IMR-90 (cell line): ENCODE measurements around the gene ZFP92. TPM values are rescaled to one million over a fixed set of nuclear protein-coding genes. Genes with fewer than 3 reads are reported as not detected.

Source experiments
- ATAC-seq: fragments of 200-7000 bp; cut with Tn5 transposase; 2 replicates; pipeline ENCODE4 v1.9.1; 2020; ENCODE audit warnings: low read depth, mild to moderate bottlenecking, moderate library complexity
- BruUV-seq: library from RNA; stranded (reverse); fragments of 400-500 nt; replicated peaks from 2 replicates; lab custom pipeline; 2021; lab: Mats Ljungman, UMichigan
- CTCF ChIA-PET: fragments of 300-600 bp; formaldehyde crosslinking; extraction: SDS; loops from one replicate; lab custom pipeline; 2021; ENCODE audit warnings: antibody characterized with exemption; lab: Yijun Ruan, JAX
- POLR2A ChIA-PET: fragments of 300-600 bp; sonication (Branson Sonifier 250); formaldehyde crosslinking; loops from one replicate; lab custom pipeline; 2022; ENCODE audit warnings: antibody characterized with exemption; ENCODE audit not compliant: unreplicated experiment; lab: Charles Lee
- DNase-seq: peaks from one replicate; pipeline ENCODE4 v3.0.0; 2013
- H2AFZ ChIP-seq: replicated peaks from 2 replicates; pipeline ENCODE3; 2013; ENCODE audit warnings: low read length, mild to moderate bottlenecking; ENCODE audit not compliant: poor library complexity
- H2AK5ac ChIP-seq: 2 replicates; pipeline ENCODE4 v1.6.1; 2013; ENCODE audit warnings: low read depth, low read length, inconsistent platforms
- H2AK9ac ChIP-seq: replicated peaks from 2 replicates; pipeline ENCODE3; 2013; ENCODE audit warnings: mild to moderate bottlenecking, low read depth, low read length, moderate library complexity; ENCODE audit not compliant: poor library complexity
- H2BK120ac ChIP-seq: 2 replicates; pipeline ENCODE4 v1.6.1; 2013; ENCODE audit warnings: low read depth, low read length, inconsistent platforms
- H2BK15ac ChIP-seq: 3 replicates; pipeline ENCODE4 v1.6.1; 2013; ENCODE audit warnings: low read depth, low read length, inconsistent platforms
- H2BK20ac ChIP-seq: 2 replicates; pipeline ENCODE4 v1.6.1; 2013; ENCODE audit warnings: low read depth, mild to moderate bottlenecking, inconsistent platforms, low read length, moderate library complexity
- H2BK5ac ChIP-seq: 2 replicates; pipeline ENCODE4 v1.6.1; 2013; ENCODE audit warnings: mild to moderate bottlenecking, low read depth, low read length, inconsistent platforms; ENCODE audit not compliant: poor library complexity, severe bottlenecking
- H3K14ac ChIP-seq: replicated peaks from 2 replicates; pipeline ENCODE4 v1.6.1; 2013; ENCODE audit warnings: low read depth, low read length, inconsistent platforms
- H3K18ac ChIP-seq: 2 replicates; pipeline ENCODE4 v1.6.1; 2013; ENCODE audit warnings: low read depth, low read length, control low read depth
- H3K23ac ChIP-seq: 2 replicates; pipeline ENCODE4 v1.6.1; 2013; ENCODE audit warnings: low read depth, low read length, inconsistent platforms
- H3K27ac ChIP-seq: 2 replicates; pipeline ENCODE4 v1.5.1; 2013; ENCODE audit warnings: mild to moderate bottlenecking, control low read depth, low read length; ENCODE audit not compliant: insufficient read depth
- H3K27me3 ChIP-seq: 2 replicates; pipeline ENCODE4 v1.6.1; 2013; ENCODE audit warnings: low read length; ENCODE audit not compliant: control insufficient read depth, insufficient read depth
- H3K36me3 ChIP-seq: 2 replicates; pipeline ENCODE4 v1.6.1; 2013; ENCODE audit warnings: low read length, mixed read lengths; ENCODE audit not compliant: control insufficient read depth, insufficient read depth
- H3K4ac ChIP-seq: 2 replicates; pipeline ENCODE4 v1.6.1; 2013; ENCODE audit warnings: low read depth, low read length, inconsistent platforms
- H3K4me1 ChIP-seq: 2 replicates; pipeline ENCODE4 v1.6.1; 2013; ENCODE audit warnings: low read length, mixed read lengths; ENCODE audit not compliant: control insufficient read depth, insufficient read depth
- H3K4me2 ChIP-seq: 2 replicates; pipeline ENCODE4 v1.6.1; 2013; ENCODE audit warnings: low read depth, mild to moderate bottlenecking, control low read depth, low read length, moderate library complexity
- H3K4me3 ChIP-seq: 2 replicates; pipeline ENCODE4 v1.5.1; 2013; ENCODE audit warnings: low read depth, mild to moderate bottlenecking, control low read depth, low read length, moderate library complexity; ENCODE audit not compliant: insufficient read depth
- H3K56ac ChIP-seq: 2 replicates; pipeline ENCODE4 v1.6.1; 2013; ENCODE audit warnings: low read length, inconsistent platforms; ENCODE audit not compliant: insufficient read depth; ENCODE audit errors: extremely low read depth
- H3K79me1 ChIP-seq, 2 experiments: 2 replicates each; pipeline ENCODE4 v1.6.1; 2013; ENCODE audit warnings: low read length in 2 of 2, inconsistent platforms in 1 of 2, low read depth in 1 of 2
- H3K9ac ChIP-seq: 2 replicates; pipeline ENCODE4 v1.6.1; 2013; ENCODE audit warnings: low read depth, low read length, control low read depth
- H3K9me1 ChIP-seq: 2 replicates; pipeline ENCODE4 v1.6.1; 2013; ENCODE audit warnings: low read length, inconsistent platforms; ENCODE audit not compliant: insufficient read depth
- H3K9me3 ChIP-seq: 2 replicates; pipeline ENCODE4 v1.6.1; 2013; ENCODE audit warnings: low read length; ENCODE audit not compliant: control insufficient read depth, insufficient read depth
- H4K20me1 ChIP-seq: 2 replicates; pipeline ENCODE4 v1.6.1; 2013; ENCODE audit warnings: low read length, inconsistent platforms; ENCODE audit not compliant: insufficient read depth
- H4K5ac ChIP-seq: 2 replicates; pipeline ENCODE4 v1.6.1; 2013; ENCODE audit warnings: mild to moderate bottlenecking, low read depth, low read length, control low read depth
- H4K8ac ChIP-seq, 2 experiments: 2 replicates each; pipeline ENCODE4 v1.6.1; 2013; ENCODE audit warnings: low read depth in 2 of 2, low read length in 2 of 2, control low read depth in 1 of 2, inconsistent platforms in 1 of 2
- H4K91ac ChIP-seq: 2 replicates; pipeline ENCODE4 v1.6.1; 2013; ENCODE audit warnings: low read depth, low read length, inconsistent platforms; ENCODE audit not compliant: insufficient read depth
- CHD1 ChIP-seq: IDR thresholded peaks from 2 replicates; pipeline ENCODE4 v1.6.1; 2012; ENCODE audit warnings: low read depth, low read length, improper control_type of control experiment
- MAFK ChIP-seq: IDR thresholded peaks from 2 replicates; pipeline ENCODE4 v1.6.1; 2012; ENCODE audit warnings: low read depth, low read length, improper control_type of control experiment
- MAZ ChIP-seq: IDR thresholded peaks from 2 replicates; pipeline ENCODE4 v1.6.1; 2012; ENCODE audit warnings: low read depth, mild to moderate bottlenecking, low read length, improper control_type of control experiment, moderate library complexity, borderline replicate concordance
- RCOR1 ChIP-seq: IDR thresholded peaks from 2 replicates; pipeline ENCODE4 v1.6.1; 2012; ENCODE audit warnings: mild to moderate bottlenecking, low read length, improper control_type of control experiment; ENCODE audit not compliant: insufficient replicate concordance
- WGBS, 2 experiments: methylation state at CpG; one replicate each; pipeline versions ENCODE4 v1.1.5 to v1.1.7; 2013; ENCODE audit warnings: missing lambda C conversion rate in 2 of 2; ENCODE audit not compliant: insufficient read length in 1 of 2; ENCODE audit errors: extremely low coverage in 2 of 2; 5-methylcytosine and 5-hydroxymethylcytosine counted together
- dilution Hi-C: fragments of 300-500 bp; cut with HindIII; formaldehyde crosslinking; loops from one replicate; pipeline ENCODE4 v1.14.3; 2018; ENCODE audit warnings: low sequenced_read_pairs; ENCODE audit not compliant: unreplicated experiment
- in situ Hi-C: fragments of 300-500 bp; cut with MboI; formaldehyde crosslinking; loops from 3 replicates; pipeline ENCODE4 v1.14.3; 2019; ENCODE audit warnings: low sequenced_read_pairs, inconsistent platforms, mixed read lengths
- intact Hi-C: fragments of 100-400 bp; cut with micrococcal nuclease; formaldehyde crosslinking; loops from 2 replicates; pipeline ENCODE4 v1.10.0; 2022
- polyA plus RNA-seq, 3 experiments: library from polyadenylated mRNA; depleted of rRNA; stranded (reverse); fragments of >200 nt; gene quantifications; 2 replicates each; pipeline ENCODE4 v1.2.3, GENCODE V29; 2012; ENCODE audit warnings: low replicate concordance in 1 of 3
- total RNA-seq: library from RNA; depleted of rRNA; stranded (reverse); fragments of >200 nt; gene quantifications from 2 replicates; pipeline ENCODE4 v1.2.3, GENCODE V29; 2012

Gene ZFP92
- total and polyA plus RNA-seq, 2 of the 4 experiments (the other 2 are of a cell fraction): under 0.01 to 0.03 TPM

GRCh38 chrX:153417637-153418036, 6.4 kb downstream of the ZFP92 start:
- dilution Hi-C loops: no loop called here
- no peak for TF ChIP-seq CHD1
- TF ChIP-seq RCOR1: no peak
- TF ChIP-seq MAFK: no peak
- TF ChIP-seq MAZ: no peak
- no peak overlapping the region for H3K14ac ChIP-seq
- DNase-seq (no peak), ATAC-seq (no peak)
- no peak overlapping the region for H2AFZ ChIP-seq
- H3K4me1 ChIP-seq: no peaks in the 10 kb centered on the region
- H3K79me1 ChIP-seq: no peaks in the 10 kb centered on the region
- in situ Hi-C loops: loop anchor here (25.0 kb wide), 1 partner anchor 230 kb away; the partner anchor contains the start of gene MAGEA1
- H3K9ac ChIP-seq: no peak overlapping the region
- H3K23ac ChIP-seq: no peak overlapping the region
- H3K36me3 ChIP-seq: no peaks in the 10 kb centered on the region
- H2AK9ac ChIP-seq: no peak overlapping the region
- no peaks in the 10 kb centered on the region for H3K9me1 ChIP-seq
- BruUV-seq: no TSS peak
- WGBS, 2 experiments: 68% methylated on average over 5 of the region's 8 CpGs; no CpG with 5 or more reads in 1 of the 2 experiments
- H2BK5ac ChIP-seq: no peak overlapping the region
- no peak overlapping the region for H3K18ac ChIP-seq
- peaks cover 4% of the 10 kb centered on the region; the same call in 1 of the 2 replicates for H3K9me3 ChIP-seq
- no peak overlapping the region for H4K5ac ChIP-seq
- no peak overlapping the region for H2AK5ac ChIP-seq
- H3K4me3 ChIP-seq: no peak overlapping the region
- POLR2A ChIA-PET: no interaction called here
- peaks cover 10% of the 10 kb centered on the region for H3K27me3 ChIP-seq
- H3K56ac ChIP-seq: no peak overlapping the region
- no peak overlapping the region for H3K27ac ChIP-seq
- H3K4ac ChIP-seq: no peak overlapping the region
- no peak overlapping the region for H2BK120ac ChIP-seq
- no peak overlapping the region for H3K4me2 ChIP-seq
- H4K20me1 ChIP-seq: no peaks in the 10 kb centered on the region
- intact Hi-C loops: no loop called here
- H4K91ac ChIP-seq: no peak overlapping the region
- H4K8ac ChIP-seq: no peak overlapping the region
- H2BK15ac ChIP-seq: no peak overlapping the region
- H2BK20ac ChIP-seq: no peak overlapping the region
- CTCF ChIA-PET: no interaction called here
